GM12878 (cell line): ENCODE measurements around the gene C1QL4.

ENCODE experiments used
- EZH2 ChIP-seq: IDR thresholded peaks from 2 replicates; pipeline ENCODE4 v1.6.1; 2012; ENCODE audit warnings: low read depth, mild to moderate bottlenecking, control low read depth, inconsistent platforms, low read length, borderline replicate concordance; ENCODE audit not compliant: control insufficient read depth
- MTA2 ChIP-seq: fragments of 450-650 bp; IDR thresholded peaks from 2 replicates; pipeline ENCODE4 v1.6.1; 2016; ENCODE audit warnings: low read depth, mild to moderate bottlenecking, moderate library complexity

DNA sequence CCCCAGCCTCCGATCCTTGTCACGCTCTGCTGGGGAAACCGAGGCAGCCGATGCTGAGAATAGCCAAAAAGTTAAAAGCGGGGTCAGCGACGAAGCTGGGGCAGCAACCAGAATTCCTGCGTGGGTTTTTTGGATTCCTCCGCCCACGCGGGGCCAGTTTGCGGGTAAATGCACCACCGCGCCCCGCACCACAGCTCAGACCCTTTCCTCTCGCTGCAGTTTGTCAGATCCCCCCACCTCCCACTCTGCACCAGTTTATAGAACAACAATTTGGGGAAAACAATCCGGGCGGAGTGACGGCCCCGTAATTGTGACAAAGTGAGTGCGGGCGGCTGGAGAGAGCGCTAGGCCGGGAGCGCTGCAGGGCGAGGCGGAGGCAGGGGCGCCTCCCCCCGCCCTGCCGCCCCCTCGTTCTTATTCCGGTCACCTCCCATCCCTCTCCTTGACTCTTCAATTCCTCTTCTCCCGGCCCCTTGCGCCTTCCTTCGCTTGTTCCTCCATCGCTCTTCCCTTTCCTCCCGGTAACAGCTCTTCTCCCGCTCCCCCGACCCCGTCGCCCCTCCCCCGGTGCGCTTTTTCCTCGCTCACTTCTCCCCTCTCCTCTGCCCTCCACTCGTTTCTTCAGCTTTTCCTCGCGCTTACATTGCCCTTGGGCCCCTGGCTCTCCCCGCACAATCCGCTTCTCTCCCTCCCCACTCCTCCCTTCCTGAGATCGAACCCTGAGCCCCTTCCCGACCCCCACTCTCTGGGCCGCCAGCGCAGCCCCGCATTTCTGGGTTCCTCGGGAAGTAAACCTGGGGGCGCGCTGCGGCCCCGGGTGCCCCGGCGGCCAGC lies 9.1 kb upstream of the C1QL4 start:
- TF ChIP-seq EZH2 (no peak), MTA2 (no peak)
